IPS DF 19.7 (cell line): ENCODE data around the gene PRR12.

Source experiments
- DNase-seq: peaks from one replicate; pipeline ENCODE4 v3.0.0-alpha.2; 2013; ENCODE audit warnings: low read depth, low spot score

The PRR12 gene

DNA sequence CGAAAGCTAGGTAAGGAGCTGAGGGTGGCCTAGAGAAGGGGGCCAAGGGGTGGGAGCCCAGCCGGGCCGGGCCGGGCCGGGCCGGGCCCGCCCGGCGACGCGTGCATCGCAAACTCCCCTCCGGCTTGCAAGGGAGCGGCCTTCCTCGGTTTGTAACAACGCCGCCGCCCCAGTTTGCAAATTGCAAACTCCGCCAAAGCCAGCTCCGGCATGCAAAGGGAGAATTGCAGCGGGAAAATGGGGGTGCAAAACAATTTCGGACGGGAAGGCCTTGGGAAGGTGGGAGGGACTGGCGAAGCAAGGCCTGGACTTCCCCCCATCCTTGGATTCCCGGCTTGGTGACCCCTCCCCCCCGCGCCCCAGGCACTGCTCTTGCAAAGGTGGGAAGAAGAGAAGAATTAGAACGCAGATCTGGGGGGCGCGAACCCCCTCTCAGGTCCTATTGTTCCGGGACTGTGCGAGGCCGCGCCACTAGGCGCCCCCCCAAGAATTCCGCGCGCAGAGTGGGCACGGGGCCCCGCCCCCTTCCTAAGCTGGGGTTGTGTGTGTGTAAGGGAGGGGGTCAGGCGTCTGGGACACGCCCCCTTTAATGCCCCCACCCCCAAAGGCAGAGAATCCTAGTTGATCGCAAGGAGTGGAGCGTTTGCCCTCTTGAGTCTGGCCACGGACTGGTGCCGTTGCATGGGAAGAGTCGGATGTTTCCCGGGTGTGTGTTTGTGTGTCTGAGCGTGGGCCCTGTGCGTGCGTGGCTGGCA lies 926 bp downstream of the PRR12 start:
- no peak for DNase-seq

DNA sequence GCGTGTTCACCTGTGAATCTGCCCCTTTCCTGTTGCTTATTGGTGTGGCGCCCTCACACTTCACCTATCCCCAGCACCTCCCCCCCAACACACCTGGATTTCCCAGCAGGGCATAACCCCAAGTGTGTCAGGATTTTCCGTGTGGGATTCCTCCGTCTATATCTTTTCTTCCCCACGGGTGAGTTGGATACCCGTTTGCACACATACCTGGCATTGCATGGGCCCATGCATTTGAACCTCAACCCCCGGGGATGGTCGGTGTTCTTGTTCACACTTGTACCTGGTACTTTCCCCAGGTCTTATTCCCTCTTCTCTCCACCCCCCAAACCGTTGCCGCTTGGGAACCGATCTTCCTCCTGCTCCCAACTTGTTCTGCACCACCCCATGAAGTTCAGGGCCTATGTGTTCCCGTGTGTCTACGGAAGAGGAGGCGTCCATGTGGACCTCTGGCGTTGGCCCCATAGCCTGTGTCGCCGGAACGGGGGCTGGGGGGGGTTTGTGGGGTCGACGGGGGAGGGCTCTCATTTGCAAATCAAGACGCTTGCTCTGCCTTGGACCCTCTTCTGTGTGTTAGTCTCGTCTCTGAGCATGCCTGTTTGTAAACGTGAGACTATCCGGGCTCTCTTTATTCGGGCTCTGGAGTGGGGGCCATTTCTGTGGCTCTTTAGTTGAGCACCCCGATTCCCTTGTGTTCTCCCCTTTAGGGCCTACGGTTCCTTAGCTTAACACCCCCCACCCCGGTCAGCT lies 1.7 kb downstream of the PRR12 start:
- no peak for DNase-seq

DNA sequence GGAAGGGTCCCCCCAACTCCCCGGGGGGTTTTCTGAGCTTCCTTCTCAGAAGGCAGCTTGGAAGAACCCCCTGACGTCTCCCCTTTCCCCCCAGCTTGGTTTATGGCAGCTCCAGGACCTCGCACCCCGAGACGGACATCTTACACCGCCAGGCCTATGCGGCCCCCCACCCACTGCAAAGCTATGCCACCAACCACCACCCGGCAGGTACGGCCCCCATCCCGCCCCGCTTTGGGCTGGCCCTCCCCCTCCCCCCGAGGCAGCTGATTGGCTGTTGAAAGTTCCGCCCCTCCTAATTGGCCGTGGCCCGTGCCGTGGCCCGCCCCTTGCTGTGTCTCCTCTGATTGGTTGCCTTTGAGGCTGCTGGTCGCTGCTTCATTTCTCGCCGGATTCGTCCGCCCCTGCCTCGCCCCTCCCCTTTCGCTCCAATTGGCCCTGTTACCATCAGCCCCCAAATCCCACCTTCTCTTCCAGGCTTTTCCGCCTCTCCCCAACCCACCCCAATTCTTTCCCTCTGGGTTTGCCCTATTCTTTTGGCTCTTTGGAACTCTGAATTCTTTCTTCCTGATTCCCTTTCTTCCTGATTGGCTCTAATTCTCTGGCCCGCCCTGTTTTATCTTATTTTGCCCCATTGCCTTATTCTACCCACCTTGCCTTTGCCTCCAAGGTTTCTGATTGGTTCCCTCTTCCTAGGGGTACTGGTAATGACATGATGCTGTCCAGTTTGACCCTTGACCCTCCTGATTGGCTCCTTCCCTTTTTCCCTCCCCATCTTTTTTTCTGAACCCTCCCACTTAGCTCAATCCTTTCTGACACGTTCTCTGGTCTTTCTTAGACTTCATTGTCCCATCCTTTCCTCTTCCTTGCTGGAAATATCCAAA lies 2.5 kb downstream of the PRR12 start:
- DNase-seq = peak; percentile 91

DNA sequence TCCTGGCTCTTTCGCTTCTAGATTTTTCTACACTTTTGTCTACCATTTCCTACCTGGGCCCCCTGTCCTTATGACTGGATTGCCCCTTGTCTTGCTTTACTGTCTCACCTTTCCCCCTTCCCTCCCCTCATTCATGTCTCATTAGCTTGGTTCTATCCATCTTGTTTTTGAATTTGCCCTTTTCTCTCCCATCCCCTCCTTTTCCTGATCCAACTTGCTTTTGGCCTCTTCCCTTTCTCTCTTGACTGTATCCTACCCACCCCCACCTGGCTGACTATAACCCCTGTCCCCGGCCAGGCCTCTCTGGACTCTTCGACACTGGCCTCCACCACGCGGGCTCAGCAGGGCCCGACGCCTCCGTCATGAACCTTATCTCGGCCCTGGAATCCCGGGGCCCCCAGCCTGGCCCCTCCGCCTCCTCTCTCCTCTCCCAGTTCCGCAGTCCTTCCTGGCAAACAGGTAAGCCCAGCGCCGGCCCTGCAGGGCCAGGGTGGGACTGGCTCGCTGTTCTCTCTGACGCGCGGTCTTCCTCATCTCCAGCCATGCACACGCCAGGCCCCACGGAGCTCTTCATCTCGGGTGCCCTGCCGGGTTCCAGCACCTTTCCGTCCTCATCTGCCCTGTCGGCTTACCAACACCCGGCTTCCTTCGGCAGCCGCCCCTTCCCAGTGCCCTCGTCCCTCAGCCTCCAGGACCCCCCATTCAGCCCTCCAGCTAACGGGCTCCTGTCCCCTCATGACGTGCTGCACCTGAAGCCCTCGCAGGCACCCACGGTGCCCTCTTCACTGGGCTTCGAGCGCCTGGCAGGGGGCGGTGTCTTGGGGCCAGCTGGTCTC lies 3.4 kb downstream of the PRR12 start:
- DNase-seq = no peak

DNA sequence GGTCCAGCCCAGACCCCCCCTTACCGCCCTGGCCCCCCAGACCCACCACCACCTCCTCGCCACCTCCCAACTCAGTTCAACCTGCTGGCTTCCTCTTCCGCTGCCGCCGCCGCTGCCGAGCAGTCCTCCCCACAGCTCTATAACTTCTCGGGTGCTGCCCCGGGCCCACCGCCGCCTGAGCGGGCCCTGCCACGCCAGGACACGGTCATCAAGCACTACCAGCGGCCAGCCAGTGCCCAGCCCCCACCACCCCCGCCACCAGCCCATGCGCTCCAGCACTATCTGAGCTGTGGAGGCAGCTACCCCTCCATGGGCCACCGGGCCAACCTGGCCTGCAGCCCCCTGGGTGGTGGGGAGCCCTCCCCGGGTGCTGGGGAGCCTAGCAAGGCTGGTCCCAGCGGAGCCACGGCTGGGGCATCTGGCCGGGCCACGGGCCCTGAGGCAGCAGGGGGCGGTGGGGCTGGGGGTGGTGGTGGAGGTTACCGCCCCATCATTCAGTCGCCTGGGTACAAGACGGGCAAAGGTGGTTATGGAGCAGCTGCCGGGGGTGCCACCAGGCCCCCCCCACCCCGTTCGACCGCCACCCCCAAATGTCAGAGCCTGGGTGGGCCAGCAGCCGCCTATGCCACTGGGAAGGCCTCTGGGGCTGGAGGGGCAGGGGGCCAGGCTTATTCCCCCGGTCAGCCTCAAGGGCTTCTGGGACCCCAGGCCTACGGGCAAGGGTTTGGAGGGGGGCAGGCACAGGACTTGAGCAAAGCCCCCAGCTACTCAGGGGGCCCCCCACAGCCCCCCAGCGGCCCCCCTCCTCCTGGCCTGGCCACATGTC lies 4.2 kb downstream of the PRR12 start:
- DNase-seq = no peak

DNA sequence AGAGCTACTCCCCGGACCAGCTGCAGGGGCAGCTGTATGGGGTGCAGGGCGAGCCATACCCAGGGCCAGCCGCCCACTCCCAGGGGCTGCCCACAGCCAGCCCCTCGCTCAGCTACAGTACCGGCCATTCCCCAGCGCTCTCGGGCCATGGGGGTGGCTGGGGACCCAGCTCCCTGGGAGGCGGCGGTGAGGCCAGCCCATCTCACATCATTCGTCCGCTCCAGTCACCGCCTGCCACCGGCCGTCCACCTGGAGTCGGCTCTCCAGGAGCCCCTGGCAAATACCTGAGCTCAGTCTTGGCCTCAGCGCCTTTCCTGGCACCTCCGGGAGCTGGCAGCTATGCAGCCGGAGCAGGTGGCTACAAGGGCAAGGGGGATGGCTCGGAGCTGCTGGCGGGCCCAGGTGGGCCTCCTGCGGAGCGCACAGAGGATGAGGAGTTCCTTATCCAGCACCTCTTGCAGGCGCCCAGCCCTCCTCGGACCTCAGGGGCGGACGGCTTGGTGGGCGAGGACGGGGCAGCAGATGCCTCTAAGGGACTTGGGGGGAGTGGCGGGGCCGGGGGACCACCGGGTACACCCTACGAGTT lies 4.9 kb downstream of the PRR12 start:
- no peak for DNase-seq

DNA sequence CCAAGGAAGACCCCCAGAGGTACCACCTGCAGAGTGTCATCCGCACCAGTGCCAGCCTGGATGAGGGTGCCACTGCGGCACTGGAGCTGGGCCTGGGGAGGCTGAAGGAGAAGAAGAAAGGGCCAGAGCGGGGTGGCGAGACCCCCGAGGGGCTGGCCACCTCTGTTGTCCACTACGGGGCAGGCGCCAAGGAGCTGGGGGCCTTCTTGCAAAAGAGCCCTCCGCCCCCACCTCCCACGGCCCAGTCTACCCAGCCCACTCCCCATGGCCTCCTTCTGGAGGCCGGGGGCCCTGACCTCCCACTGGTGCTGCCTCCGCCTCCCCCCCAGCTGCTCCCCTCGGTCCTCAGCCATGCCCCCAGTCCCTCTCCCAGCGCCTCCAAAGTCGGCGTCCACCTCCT lies 5.4 kb downstream of the PRR12 start:
- DNase-seq = no peak

DNA sequence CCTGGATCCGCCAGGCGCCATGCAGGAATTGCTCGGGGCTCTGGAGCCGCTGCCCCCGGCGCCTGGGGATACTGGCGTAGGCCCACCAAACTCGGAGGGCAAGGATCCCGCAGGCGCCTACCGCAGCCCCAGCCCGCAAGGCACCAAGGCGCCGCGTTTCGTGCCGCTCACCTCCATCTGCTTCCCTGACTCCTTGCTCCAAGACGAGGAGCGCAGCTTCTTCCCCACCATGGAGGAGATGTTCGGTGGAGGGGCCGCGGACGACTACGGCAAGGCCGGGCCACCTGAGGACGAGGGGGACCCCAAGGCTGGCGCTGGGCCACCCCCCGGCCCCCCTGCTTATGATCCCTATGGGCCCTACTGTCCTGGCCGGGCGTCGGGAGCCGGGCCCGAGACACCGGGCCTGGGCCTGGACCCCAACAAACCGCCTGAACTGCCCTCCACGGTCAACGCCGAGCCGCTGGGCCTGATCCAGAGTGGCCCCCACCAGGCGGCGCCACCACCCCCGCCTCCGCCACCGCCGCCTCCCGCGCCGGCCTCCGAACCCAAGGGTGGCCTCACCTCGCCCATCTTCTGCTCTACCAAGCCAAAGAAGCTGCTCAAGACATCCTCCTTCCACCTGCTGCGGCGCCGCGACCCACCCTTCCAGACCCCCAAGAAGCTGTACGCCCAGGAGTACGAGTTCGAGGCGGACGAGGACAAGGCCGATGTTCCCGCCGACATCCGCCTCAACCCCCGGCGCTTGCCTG lies 6.1 kb downstream of the PRR12 start:
- no peak for DNase-seq

DNA sequence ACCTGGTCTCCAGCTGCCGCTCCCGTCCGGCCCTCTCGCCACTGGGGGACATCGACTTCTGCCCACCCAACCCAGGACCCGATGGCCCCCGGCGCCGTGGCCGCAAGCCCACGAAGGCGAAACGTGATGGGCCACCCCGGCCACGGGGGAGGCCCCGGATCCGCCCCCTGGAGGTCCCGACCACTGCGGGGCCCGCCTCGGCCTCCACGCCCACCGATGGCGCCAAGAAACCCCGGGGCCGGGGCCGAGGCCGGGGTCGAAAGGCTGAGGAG lies 6.7 kb downstream of the PRR12 start:
- no peak for DNase-seq

DNA sequence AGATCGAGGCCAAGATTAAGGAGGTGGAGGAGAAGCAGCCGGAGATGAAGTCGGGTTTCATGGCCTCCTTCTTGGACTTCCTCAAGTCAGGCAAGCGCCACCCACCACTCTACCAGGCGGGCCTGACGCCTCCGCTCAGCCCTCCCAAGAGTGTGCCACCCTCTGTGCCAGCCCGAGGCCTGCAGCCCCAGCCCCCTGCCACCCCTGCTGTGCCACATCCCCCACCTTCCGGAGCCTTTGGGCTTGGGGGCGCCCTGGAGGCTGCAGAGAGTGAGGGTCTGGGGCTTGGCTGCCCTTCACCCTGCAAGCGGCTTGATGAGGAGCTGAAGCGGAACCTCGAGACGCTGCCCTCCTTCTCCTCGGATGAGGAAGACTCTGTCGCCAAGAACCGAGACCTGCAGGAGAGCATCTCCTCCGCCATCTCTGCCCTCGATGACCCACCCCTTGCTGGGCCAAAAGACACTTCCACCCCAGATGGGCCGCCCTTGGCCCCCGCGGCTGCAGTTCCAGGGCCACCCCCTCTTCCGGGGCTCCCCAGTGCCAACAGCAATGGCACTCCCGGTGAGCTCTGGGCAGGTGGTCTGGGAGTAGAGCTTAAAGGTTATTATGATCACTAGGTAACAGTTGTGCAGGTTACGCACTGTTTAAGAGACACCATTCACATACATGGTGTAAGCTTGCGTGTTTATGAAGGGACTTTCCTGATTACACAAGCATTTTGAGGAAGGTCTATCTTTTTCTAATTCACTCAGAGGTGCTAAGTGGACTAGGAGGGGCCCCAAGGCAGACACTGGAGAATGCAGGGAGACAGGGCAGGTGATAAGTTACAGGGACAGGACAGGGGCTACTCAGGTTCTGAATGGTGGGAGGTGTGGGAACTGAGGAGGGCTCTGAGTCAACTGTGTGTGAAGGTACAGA lies 8.7 kb downstream of the PRR12 start:
- DNase-seq = no peak

DNA sequence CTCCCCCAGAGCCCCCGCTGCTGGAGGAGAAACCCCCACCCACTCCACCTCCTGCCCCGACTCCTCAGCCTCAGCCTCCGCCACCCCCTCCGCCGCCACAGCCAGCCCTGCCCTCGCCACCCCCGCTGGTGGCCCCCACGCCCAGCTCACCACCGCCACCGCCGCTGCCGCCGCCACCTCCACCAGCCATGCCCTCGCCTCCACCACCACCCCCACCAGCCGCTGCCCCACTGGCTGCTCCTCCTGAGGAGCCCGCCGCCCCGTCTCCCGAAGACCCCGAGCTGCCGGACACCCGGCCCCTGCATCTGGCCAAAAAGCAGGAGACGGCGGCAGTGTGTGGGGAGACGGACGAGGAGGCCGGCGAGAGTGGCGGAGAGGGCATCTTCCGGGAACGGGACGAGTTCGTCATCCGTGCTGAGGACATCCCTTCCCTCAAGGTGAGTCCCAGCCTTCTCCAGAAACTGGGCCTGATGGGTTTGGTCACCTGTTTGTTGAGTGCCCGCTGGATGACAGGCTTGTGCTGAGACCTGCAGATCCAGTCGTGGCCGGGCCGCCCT lies 10.6 kb downstream of the PRR12 start:
- DNase-seq = no peak

DNA sequence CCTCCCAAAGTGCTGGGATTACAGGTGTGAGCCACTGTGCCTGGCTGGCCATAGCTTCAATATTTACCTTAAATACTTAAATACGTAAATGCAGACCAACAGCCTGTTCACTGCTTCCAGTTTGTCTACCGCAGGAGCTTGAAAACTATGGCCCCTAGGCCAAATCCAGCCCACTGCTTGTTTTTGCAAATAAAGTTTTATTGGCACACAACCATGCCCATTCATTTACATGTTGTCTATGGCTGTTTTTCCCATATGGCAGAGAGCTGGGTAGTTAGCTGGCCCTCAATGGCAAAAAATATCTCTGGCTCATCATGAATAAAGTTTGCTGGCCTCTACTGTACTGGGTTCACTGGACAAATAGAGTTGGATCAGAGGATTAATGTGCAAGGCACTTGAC lies 11.8 kb downstream of the PRR12 start:
- no peak for DNase-seq

DNA sequence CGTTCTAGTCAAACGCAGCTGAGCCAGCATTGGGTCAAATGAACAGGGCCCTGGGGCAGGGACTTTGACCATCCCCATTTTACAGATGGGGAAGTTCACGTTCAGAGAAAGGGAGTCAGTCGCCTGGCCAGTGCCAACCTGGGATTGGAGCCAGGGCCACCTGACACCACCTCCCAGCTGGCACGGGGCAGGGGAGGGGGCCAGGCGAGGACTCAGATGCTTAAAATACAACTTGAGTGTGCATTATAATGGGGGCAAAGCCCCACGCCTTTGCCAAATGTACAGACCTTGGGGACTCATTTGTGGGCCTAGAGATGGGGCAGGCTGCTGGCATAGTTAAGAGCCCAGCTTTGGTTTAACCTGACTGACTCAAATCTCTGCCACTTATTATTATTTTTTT lies 14.6 kb downstream of the PRR12 start:
- DNase-seq = no peak

DNA sequence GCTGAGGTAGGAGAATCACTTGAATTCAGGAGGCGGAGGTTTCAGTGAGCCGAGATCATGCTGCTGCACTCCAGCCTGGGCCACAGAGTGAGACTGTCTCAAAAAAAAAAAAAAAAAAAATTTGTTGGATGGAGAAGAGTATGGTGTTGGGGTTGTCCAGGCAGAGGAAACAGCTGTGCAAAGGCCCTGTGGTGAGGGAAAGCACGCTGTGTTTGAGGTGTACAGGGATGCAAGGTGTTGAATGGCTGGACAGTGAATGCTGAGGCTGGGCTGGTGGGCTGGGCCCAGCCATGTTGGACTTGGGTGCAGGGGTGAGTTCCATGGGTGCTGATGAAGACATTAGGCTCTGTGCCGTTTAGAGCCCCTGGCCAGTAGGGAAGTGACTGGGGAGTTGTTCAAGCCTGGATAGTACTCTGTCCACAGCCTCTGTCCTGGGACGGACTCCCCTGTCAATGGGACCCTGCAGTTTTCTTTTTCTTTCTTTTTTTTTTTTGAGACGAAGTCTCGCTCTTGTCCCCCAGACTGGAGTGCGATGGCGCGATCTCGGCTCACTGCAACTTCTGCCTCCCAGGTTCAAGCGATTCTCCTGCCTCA lies 18.6 kb downstream of the PRR12 start:
- no peak for DNase-seq

DNA sequence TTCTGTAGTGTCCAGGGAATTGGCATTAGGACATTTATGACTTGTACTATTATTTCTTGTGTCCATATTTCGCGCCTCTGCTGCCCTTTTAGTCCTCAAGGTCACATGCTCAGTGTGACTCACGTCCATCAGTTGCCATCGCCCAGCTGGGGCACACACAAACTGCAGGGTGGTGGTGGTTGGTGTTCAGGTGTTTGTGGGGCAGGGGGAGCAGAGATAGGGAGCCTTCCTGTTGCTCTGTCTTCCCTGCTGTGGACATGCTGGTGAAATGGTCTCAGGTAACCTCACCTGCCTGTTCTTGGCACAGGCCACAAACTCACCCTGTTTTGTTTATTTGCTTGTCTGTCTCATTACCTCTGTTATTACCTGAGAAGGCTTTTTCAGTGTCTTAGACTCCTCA lies 22.4 kb downstream of the PRR12 start:
- DNase-seq = no peak

DNA sequence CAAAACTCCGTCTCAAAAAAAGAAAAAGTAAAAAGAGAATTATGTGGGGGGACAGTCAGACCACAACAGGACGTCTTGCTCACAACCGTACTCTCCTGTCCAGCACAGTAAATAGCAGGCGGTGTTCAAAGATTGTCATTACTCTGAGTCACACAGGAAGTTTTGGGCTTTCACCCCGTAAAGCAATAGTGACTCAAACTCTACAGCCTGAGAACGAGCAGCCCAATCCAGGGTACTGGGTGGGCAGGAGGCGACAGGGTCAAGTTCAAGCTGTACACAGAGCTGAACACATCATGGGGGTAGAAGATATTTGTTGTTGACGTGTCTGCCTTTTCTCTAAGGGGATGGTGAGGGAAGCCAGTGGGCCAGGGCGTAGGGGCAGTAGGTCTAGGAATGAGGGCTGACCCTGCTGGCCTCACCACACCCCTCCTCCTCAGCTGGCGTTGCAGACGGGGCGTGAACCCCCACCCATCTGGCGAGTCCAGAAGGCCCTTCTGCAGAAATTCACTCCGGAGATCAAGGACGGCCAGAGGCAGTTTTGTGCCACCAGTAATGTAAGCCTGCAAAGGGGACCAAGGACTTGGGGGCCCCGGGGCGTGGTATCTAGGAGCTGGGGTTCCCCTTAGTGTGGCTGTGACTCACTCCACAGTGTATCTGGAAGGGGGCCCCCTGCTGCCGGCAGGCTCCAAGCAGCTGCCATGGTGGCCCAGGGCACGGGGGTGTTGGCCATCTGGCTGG lies 23.3 kb downstream of the PRR12 start:
- no peak for DNase-seq

DNA sequence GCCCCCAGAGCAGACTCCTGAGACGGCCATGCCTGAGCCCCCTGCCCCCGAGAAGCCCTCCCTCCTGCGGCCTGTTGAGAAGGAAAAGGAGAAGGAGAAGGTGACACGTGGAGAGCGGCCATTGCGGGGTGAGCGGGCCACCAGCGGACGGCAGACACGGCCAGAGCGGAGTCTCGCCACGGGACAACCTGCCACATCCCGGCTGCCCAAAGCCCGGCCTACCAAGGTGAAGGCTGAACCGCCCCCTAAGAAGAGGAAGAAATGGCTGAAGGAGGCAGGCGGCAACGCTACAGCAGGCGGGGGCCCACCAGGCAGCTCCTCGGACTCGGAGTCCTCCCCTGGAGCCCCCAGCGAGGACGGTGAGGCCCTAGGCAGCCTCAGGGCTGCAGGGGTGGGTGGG lies 24.9 kb downstream of the PRR12 start:
- no peak for DNase-seq
